HG02852 (cell line): Measurements from ENCODE around the gene SH3TC1.

Experiments used
- ATAC-seq: cut with Tn5 transposase; IDR thresholded peaks from one replicate; pipeline ENCODE4 v1.9.1; 2021; ENCODE audit warnings: mild to moderate bottlenecking, moderate library complexity; ENCODE audit not compliant: unreplicated experiment

The SH3TC1 gene

GRCh38 chr4:8228319-8229250 lies 29.5 kb downstream of the SH3TC1 start:
- peak; percentile 66 for ATAC-seq

DNA sequence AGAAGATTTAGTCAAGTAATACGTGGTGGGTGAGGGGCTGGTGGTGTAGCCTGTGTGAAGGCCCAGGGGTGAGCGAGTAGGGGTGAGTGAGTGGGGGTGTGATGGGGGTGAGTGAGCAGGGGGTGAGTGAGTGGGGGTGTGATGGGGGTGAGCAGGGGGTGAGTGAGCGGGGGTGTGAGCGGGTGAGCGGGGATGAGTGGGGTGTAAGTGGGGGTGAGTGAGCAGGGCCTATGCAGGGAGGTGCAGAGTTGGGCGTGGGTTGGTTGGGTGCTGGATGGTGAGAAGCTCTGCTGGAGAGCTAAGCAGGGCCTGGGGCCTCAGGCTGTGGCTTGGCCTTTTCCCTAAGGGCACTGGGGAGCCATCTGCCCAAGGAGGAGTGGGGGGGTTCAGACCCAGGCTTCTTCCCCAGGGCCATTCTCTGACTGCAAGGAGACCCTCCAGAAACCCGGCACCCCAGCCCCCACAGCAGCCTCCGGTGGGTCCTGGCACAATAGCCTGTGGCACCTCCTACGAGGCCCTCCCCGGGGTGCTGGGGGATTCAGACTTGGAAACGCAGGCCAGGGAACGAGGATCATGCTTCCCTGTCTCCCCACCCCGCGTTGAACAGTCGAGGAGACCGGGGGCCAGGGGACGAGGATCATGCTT lies 30.4 kb downstream of the SH3TC1 start:
- no peak for ATAC-seq

DNA sequence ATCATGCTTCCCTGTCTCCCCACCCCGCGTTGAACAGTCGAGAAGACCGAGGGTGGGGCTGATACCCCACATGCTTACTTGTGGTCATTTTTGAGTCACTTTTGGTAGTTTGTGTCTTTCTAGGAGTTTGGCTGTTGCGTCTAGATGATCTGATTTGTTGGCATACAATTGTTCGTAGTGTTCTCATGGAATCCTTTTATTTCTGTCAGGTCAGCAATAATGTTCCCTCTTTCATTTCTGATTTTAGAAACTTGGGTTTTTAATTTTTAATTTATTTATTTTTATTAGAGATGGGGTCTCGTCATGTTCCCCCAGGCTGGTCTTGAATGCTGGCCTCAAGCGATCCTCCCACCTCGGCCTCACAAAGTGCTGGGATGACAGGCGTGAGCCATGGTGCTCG lies 30.9 kb downstream of the SH3TC1 start:
- ATAC-seq = no peak

GRCh38 chr4:8230891-8231290 lies 31.8 kb downstream of the SH3TC1 start:
- no peak for ATAC-seq

GRCh38 chr4:8231551-8232049 lies 32.5 kb downstream of the SH3TC1 start:
- no peak for ATAC-seq

DNA sequence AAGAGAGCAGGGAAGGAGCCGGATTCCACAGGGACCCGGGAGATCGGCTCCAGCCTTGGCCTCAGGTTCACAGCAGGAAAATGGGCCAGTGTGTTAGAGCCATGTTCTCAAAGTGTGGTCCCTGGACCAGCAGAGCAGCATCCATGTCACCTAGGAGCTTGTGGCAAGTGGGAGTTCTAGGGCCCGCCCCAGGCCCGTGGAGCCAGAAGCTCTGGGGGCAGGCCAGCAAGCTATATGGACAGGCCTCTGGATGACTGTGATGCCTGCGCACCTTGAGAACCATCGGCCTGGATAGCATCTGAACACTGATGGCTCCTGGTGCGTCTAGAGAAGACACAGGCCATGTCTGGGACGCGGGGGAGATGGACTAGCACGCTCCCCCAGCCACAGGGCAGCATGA lies 33.7 kb downstream of the SH3TC1 start:
- no peak for ATAC-seq

- no peak for ATAC-seq
Measured at GRCh38 chr4:8233672-8234484, 34.8 kb downstream of the SH3TC1 start.

GRCh38 chr4:8234715-8235114 lies 35.6 kb downstream of the SH3TC1 start:
- no peak for ATAC-seq

GRCh38 chr4:8235224-8235623 lies 36.1 kb downstream of the SH3TC1 start:
- no peak for ATAC-seq

GRCh38 chr4:8235686-8236085 lies 36.6 kb downstream of the SH3TC1 start:
- no peak for ATAC-seq

DNA sequence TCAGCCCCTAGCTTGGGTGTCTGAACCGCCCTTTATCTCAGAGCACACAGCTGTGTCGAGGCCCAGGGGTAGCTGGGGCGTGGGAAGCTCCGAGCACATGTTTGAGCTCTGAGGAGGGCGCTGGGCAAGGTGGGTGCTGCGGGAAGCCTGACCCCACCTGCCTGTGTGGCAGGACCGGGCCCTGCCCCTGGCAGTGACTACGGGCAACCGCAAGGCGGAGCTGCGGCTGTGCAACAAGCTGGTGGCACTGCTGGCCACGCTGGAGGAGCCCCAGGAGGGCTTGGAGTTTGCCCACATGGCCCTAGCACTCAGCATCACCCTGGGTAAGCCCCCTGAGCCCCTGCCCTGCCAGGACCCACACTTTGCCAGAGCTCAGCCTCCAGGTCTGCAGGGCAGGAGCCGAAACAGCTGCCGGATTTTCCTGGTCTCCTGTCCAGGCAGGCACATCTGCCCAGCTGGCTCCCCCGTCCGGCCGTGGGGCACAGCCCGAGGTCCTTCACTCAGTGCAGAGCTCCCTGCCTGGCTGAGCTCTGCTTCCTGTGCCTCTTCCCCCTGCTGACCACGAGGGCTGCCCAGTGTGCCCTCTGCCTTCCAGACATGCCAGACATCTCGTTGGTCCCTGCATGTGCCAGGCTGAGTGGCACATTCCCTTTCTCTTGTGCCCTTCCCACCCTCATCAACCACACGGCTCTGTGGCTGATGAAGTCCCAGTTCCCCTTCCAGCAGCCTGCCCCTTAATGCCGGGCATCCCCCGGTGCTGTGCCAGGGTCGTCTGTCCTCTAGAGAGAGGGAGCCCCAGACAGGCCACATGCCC lies 37.2 kb downstream of the SH3TC1 start:
- no peak for ATAC-seq

DNA sequence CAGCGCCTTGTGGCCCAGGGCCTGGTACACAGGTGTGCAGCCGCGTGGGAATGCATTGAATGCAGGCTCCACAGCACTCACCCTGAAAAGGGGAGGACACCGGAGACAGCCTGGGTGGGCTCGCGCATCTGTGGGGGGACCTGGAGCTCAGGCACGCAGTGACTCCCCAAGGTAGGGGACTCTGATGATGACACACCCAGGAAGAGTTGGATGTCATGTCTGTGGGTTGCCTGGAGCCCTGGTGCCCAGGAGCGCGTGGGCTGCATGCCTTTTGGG lies 37.8 kb downstream of the SH3TC1 start:
- ATAC-seq = no peak

GRCh38 chr4:8237256-8237989 lies 38.3 kb downstream of the SH3TC1 start:
- ATAC-seq = no peak

- ATAC-seq = no peak
Measured at GRCh38 chr4:8238036-8238511, 39.0 kb downstream of the SH3TC1 start.

- no peak for ATAC-seq
Measured at GRCh38 chr4:8238515-8239053, 39.5 kb downstream of the SH3TC1 start.

- no peak for ATAC-seq
Measured at GRCh38 chr4:8239226-8239625, 40.1 kb downstream of the SH3TC1 start.

GRCh38 chr4:8239661-8240060 lies 40.6 kb downstream of the SH3TC1 start:
- ATAC-seq = no peak

DNA sequence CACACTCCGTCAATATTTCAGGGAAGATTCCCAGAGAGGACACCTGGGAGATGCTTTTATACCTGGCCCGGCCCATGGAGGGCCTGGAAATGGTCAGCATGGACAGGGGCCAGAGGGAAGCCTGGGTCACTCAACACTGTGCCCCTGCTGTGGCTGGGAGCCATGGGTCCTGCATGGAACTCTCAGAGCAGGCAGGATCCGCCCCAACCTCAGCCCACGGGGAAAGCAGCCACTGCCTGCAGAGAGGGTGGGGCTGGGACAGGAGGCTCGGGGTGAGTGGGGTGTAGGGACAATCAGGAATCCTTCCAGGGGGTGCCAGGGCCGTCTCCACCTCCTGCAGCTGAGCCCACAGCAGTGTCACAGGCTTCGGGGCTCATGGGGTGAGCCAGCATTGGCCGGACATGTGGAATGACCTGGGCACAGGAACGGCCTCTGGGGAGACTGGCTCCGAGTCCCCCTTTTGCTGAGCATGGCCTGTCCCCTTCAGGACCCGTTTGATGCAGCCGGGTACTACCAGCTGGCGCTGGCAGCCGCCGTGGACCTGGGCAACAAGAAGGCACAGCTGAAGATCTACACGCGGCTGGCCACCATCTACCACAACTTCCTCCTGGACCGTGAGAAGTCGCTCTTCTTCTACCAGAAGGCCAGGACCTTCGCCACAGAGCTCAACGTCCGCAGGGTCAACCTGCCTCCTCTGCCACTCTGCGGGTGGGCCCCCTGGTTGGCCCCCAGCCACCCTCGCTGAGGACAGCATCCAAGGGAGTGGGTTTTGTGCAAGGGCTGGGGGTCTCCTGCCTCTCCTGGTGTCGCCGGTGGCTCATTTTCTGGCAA lies 41.3 kb downstream of the SH3TC1 start:
- ATAC-seq = no peak
